GM12801 (cell line): ENCODE results near the gene ELFN1.

Experiments used
- CTCF ChIP-seq: IDR thresholded peaks from one replicate; pipeline ENCODE4 v1.5.1; 2011; ENCODE audit warnings: control low read depth; ENCODE audit not compliant: insufficient read length; ENCODE audit errors: extremely low read depth

Gene ELFN1

DNA sequence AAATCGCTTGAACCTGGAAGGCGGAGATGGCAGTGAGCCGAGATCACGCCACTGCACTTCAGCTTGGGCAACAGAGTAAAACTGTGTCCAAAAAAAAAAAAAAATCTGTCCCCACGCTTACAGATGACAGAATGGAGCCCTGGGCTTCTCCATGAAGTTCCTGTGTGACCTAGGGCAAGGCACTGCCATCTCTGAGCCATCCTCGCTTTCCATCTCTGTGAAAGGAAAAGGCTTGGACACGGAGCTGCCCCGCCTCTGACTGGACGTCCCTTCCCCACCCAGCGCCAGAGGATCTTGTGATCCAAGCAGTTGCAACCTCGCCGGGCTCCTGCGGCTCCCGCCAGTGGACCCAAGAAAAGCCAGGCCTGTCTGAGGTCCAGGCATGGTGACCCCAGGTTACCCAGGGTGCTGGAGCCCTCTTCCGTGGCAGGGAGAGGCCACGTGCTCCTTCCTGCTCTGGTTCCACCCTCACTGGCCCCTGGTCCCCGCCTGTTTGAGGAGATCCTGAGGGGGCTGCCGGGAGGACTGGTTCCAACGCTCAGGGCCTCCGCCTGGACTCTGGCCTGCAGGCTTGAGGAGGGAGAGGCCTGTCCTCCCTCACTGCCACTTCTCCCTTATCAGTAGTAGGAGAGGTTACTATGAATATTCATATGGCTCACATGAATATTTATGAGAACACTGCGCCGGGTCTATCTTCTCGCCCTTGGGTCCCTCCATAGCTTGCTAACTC lies 25.6 kb upstream of the ELFN1 start:
- TF ChIP-seq CTCF, result no peak

- TF ChIP-seq CTCF, result no peak
Measured at GRCh38 chr7:1645071-1645409, 25.0 kb upstream of the ELFN1 start.

DNA sequence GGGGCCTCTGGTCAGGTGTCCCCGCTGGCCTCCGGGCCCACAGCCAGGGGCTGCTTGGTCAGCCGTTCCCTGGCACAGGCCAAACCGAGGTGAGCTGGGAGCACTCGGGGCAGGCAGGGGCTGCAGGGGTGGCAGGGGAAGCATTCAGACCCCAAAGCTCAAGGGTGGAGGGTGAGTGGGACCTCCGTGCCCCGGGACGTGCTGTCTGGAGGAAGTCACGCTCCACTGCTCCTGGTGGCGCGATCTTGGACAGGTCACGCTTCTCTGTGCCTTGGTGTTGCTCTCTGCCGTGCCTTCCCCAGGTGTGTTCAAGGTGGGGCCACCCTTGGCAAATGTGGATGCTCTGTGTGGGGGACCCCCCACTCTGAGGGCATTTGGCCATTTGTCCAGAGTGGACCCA lies 24.6 kb upstream of the ELFN1 start:
- no peak for TF ChIP-seq CTCF

DNA sequence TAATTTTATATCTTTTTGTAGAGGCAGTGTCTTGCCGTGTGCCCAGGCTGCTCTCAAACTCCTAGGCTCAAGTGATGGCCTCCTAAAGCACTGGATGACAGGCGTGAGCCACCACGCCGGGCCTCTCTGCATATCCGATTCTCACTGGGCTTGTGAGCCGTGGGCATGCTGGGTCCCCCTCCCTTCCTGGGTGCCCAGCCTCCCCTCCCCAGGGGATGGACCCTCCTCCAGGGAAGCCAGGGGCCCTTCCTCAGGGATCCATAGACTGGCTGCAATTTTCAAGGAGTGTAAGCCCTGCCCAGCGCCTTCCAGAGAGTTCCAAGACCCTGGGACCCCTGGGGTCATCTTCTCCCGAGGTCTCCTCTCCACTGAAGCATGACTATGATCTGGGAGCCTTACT lies 23.7 kb upstream of the ELFN1 start:
- TF ChIP-seq CTCF, result no peak

DNA sequence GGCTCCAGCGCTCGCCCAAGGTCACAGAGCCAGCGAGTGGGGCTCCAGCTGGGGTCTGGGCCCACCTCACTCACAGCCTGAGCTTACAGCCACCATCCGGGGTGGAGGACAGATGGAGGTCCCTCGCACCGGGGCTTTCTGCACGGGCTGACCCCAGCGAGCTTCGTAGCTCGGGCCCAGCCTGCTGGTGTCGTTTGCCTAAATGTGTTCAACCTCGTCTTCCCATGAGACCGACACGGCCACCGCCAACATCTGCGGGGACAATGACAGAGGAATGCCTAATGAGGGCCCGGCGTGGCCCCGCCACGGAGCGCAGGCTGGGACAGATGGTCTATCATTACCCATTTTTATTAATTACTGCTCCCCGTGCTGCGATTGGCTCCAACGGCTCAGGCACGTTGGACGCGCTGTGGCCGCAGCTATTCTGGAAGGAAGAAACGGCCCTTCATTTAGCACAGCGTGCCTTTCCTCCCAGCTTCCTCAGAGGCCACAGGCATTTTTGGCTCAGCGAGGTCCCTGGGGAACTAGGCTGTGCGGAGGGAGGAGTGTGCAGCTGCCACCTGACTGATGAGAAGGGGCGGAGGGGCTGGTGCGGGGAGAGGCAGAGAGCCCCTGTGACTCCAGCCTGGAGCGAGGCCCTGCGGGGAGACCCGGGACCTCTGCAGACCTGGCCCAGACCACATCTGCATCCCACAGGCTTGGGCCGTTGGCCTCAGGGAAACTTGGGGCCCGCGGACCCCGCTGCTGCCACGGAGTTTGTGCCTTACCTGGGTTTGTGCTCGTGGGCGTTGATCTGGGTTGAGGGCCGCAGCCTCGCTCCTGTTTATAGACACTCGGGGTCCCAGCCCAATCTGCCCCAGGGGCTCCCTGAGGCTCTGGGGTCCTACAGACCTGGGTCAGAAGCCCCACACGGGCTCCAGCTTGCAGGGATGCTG lies 22.9 kb upstream of the ELFN1 start:
- TF ChIP-seq CTCF, result no peak

DNA sequence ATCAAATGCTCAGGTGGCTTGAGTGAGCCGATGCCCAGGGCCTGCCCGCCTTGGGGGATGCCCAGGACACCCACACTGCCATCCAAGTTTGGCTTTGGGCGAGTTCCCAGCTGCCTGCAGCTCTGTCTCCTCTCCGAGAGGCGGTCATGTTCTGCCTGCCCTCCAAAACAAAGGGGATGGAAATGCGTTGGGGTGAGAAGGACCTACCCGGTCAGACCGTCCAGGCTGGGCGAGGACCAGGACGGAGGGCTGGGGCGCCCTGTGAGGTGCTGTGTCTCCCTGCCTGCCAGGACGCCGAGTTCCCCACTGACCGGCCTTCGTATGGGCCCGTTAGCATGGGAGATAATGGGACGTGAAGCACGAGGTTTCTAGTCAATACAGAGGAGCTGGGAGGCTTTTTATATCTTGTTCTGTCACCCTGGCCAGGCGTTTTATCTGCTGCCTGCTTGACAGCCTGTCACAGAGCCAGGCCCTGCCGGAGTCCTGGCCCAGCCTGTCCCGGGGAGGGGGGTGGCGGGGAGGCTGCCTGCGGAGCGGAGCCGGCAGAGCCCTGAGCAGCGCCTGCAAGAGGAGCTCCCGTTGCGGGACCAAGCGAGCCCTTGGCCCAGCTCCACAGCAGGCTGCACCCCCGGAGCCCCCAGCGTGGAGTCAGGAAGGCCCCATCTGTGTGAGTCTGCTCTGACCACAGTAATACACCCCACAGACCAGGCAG lies 22.0 kb upstream of the ELFN1 start:
- TF ChIP-seq CTCF, result no peak

- no peak for TF ChIP-seq CTCF
Measured at GRCh38 chr7:1649751-1650326, 20.2 kb upstream of the ELFN1 start.
